OCI-LY1 (cell line): ENCODE data around the gene CTXND1.

Experiments
- CTCF ChIP-seq: fragments of 200-600 bp; sonication (generic), shearing (Covaris generic); IDR thresholded peaks from 2 replicates; pipeline ENCODE4 v1.5.1; 2017; ENCODE audit warnings: mild to moderate bottlenecking, antibody characterized with exemption, low read length, moderate library complexity, mixed read lengths
- EZH2 ChIP-seq: fragments of 200-600 bp; sonication (generic), shearing (Covaris generic); IDR thresholded peaks from 2 replicates; pipeline ENCODE4 v1.8.0; 2017; ENCODE audit warnings: borderline replicate concordance, mixed run types, mild to moderate bottlenecking, antibody characterized with exemption, low read length, moderate library complexity, mixed read lengths

DNA sequence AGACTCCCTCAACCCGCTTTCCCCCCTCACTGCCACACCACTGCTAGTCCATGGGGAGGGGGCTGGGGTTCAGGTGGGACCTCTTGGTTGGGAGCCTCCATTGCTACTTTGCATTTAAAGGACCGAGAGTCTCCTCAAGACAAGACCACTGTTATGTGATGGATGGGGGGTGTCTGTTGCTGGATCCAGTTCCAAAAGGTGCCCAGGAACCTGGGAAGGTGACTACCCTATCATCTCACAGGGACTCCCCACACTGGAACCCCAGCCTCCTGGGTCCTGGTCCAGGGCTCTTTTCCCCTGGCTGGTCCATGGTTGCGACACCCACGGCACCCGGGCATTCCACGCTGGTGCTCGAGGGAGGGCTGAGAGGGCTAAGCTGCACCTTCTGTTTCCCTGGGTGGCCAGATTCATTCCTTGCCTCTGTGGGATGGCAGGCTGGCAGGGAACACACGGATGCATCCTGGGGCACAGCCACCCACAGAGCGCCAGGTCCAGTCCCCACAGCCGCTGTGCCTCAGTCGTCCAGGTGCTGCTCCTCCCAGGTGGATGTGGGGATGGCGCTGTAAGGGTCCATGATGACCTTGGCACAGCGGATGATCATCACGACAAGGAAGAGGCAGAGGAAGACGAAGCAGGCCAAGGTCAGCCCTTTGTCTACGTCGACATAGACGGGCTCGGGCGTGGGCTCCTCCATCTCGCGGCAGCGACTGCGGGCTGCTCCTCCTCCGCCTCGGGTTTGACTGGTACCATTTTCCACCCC, 50.6 kb downstream of the CTXND1 start:
- TF ChIP-seq EZH2 (no peak), CTCF (no peak)
